Thoracic aorta (tissue), 2 donors: ENCODE data around the gene FUT9. TPM values are rescaled to one million over a fixed set of nuclear protein-coding genes. Genes with fewer than 3 reads are reported as not detected.

ENCODE experiments used
- ATAC-seq: fragments of 150-250 bp; one replicate; pipeline ENCODE4 v1.8.0; 2017; ENCODE audit warnings: low read depth; ENCODE audit not compliant: insufficient number of reproducible peaks, low FRiP score
- DNase-seq: peaks from one replicate; pipeline ENCODE4 v3.0.0-alpha.2; 2020; ENCODE audit warnings: low spot score
- H3K27ac ChIP-seq, 2 donors: fragments of 200-600 bp; sonication (generic); 1 replicate in 1 of 2; 2 replicates in 1 of 2; pipeline ENCODE4 v1.5.1; 2016; ENCODE audit warnings: mild to moderate bottlenecking in 2 of 2, moderate library complexity in 2 of 2
- H3K27me3 ChIP-seq: fragments of 200-600 bp; sonication (generic); replicated peaks from 2 replicates; pipeline ENCODE4 v1.6.0; 2016; ENCODE audit warnings: mild to moderate bottlenecking; ENCODE audit not compliant: insufficient read depth
- H3K36me3 ChIP-seq: fragments of 200-600 bp; sonication (generic); one replicate; pipeline ENCODE4 v1.5.1; 2016
- H3K4me1 ChIP-seq, 2 donors: fragments of 200-600 bp; sonication (generic); 1 replicate in 1 of 2; 2 replicates in 1 of 2; pipeline versions ENCODE4 v1.5.1 to v1.6.0; 2016; ENCODE audit warnings: low read depth in 2 of 2, mild to moderate bottlenecking in 1 of 2; ENCODE audit not compliant: control insufficient read depth in 1 of 2
- H3K4me3 ChIP-seq: fragments of 200-600 bp; sonication (generic); 2 replicates; pipeline ENCODE4 v1.5.1; 2016; ENCODE audit warnings: mild to moderate bottlenecking
- H3K9me3 ChIP-seq: fragments of 200-600 bp; sonication (generic); 2 replicates; pipeline ENCODE4 v1.5.1; 2016
- CTCF ChIP-seq: fragments of 200-600 bp; sonication (generic); IDR thresholded peaks from one replicate; pipeline ENCODE4 v1.5.1; 2019; ENCODE audit warnings: antibody characterized with exemption
- total RNA-seq, 2 donors: library from RNA; depleted of rRNA; stranded (reverse); fragments of >200 nt; gene quantifications; one replicate each; pipeline versions ENCODE4 v1.1.0 to v1.2.3, GENCODE V29; 2016

Gene FUT9
- total RNA-seq, 2 donors from 2014 or later: not detected

- Histone ChIP-seq H3K27me3 (no peaks in the 10 kb centered on the region), H3K4me3 (no peak overlapping the region), H3K36me3 (no peaks in the 10 kb centered on the region), H3K9me3 (no peaks in the 10 kb centered on the region), H3K4me1 (peaks cover 8 to 23% of the 10 kb centered on the region in 2 donors), H3K27ac (peak overlapping the region in 1 of 2 donors; percentile 71)
- no peak for TF ChIP-seq CTCF
- no peak for ATAC-seq
- no peak for DNase-seq
Measured at GRCh38 chr6:96060249-96060648, 44.5 kb downstream of the FUT9 start.

- H3K36me3 ChIP-seq: no peaks in the 10 kb centered on the region
- H3K27me3 ChIP-seq: no peaks in the 10 kb centered on the region
- no peak overlapping the region for H3K4me3 ChIP-seq
- DNase-seq (no peak), ATAC-seq (no peak)
- no peak for TF ChIP-seq CTCF
- H3K4me1 ChIP-seq: no peaks in the 10 kb centered on the region
- no peak overlapping the region for H3K27ac ChIP-seq
- no peaks in the 10 kb centered on the region for H3K9me3 ChIP-seq
Measured at GRCh38 chr6:96065213-96065612, 49.4 kb downstream of the FUT9 start.

GRCh38 chr6:96066376-96066775 is 50.6 kb downstream of the FUT9 start:
- H3K27ac ChIP-seq: no peak overlapping the region
- TF ChIP-seq CTCF: no peak

GRCh38 chr6:96073555-96073954 is 57.8 kb downstream of the FUT9 start:
- Histone ChIP-seq H3K4me1 (no peaks in the 10 kb centered on the region), H3K9me3 (no peaks in the 10 kb centered on the region), H3K27me3 (no peaks in the 10 kb centered on the region), H3K36me3 (no peaks in the 10 kb centered on the region), H3K27ac (no peak overlapping the region), H3K4me3 (no peak overlapping the region)
- ATAC-seq (no peak), DNase-seq (no peak)
- TF ChIP-seq CTCF: no peak

More at GRCh38 chr6:96066376-96066775, 50.6 kb downstream of the FUT9 start:
- H3K36me3 ChIP-seq: no peaks in the 10 kb centered on the region
- no peaks in the 10 kb centered on the region for H3K27me3 ChIP-seq
- ATAC-seq (no peak), DNase-seq (no peak)
- H3K4me1 ChIP-seq: no peaks in the 10 kb centered on the region
- H3K9me3 ChIP-seq: no peaks in the 10 kb centered on the region
- no peak overlapping the region for H3K4me3 ChIP-seq

GRCh38 chr6:96074006-96074405 is 58.2 kb downstream of the FUT9 start:
- no peaks in the 10 kb centered on the region for H3K9me3 ChIP-seq
- H3K27me3 ChIP-seq: no peaks in the 10 kb centered on the region
- DNase-seq: no peak
- no peaks in the 10 kb centered on the region for H3K36me3 ChIP-seq
- no peak for TF ChIP-seq CTCF
- no peak overlapping the region for H3K27ac ChIP-seq
- ATAC-seq: no peak
- H3K4me1 ChIP-seq: no peaks in the 10 kb centered on the region
- no peak overlapping the region for H3K4me3 ChIP-seq
